Upper lobe of left lung (tissue), 4 donors: ENCODE measurements around the gene IGSF9.

Experiments
- CTCF ChIP-seq, 6 experiments: fragments of 450-650 bp in 4 of 6; fragments of 200-600 bp in 2 of 6; sonication (generic) in 2 of 6; IDR thresholded peaks; one replicate each; pipeline ENCODE4 v1.5.1; 2016 to 2019; ENCODE audit warnings: antibody characterized with exemption in 6 of 6
- EP300 ChIP-seq, 4 donors: sonication (generic); formaldehyde crosslinking; IDR thresholded peaks; one replicate each; pipeline ENCODE4 v1.5.1; 2017; ENCODE audit warnings: antibody characterized with exemption in 4 of 4, control low read depth in 2 of 4
- POLR2A ChIP-seq, 4 donors: fragments of 450-650 bp; IDR thresholded peaks; one replicate each; pipeline ENCODE4 v1.5.1; 2016 to 2017; ENCODE audit warnings: antibody characterized with exemption in 4 of 4, mild to moderate bottlenecking in 2 of 4
- POLR2AphosphoS5 ChIP-seq, 2 donors: sonication (generic); formaldehyde crosslinking; IDR thresholded peaks; one replicate each; pipeline ENCODE4 v1.5.1; 2017; ENCODE audit warnings: antibody characterized with exemption in 2 of 2

DNA sequence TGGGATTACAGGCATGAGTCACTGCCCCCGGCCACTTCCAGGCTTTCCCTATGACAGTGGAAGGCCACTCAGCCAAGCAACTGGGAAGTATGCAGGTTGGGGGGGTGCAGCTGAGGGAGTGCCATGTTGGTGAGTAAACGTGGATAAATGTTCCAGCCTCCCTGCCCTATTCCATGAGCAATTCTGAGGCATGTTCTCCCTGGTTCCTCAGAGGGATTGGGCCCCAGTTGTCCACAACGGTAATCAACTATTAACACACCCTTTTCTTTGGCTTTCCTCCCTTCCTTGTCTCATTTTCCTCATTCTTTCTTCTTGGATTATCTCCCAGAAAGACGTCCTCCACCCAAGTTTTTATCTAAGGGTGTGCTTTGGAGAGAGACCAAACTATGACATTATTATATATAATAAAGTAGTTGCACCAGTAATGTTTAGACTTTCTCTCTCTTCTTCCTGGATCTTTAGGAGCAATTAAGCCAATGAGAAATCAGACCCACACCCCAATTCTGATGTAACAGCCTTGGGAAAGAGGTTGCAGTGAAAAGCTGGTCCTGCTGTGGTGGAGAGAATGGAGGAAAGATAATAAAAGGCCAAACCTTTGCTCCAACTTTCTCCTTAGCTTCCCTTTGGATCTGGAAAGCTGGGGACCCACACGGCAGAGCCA is 15.4 kb upstream of the IGSF9 start:
- TF ChIP-seq POLR2A (IDR thresholded peaks at IDR 0.05) (no peak), CTCF (IDR thresholded peaks at IDR 0.05) (no peak), POLR2AphosphoS5 (IDR thresholded peaks at IDR 0.05) (no peak), EP300 (IDR thresholded peaks at IDR 0.05) (no peak)
